ENCODE results near the gene RNF26.

Gene RNF26

DNA sequence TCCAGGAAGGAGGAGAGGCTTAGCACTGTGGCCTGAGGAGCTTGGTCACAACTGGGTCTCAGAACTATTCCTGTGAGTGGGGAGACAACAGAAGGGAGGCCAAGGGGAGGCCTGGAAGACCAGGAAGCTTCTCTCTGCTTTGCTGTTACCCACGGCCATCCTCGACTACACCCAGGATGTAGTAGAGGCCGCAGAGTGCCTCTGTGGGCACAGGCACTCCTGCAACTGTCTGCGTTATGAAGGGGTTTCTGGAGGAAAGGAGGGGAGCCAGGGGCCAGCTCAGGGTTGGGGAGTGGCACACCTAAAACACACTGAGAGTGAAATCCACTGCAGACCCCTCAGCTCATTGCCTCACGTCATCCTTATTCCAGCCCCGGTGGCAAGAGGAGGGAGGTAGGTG is 16.0 kb downstream of the RNF26 start:
- Histone ChIP-seq H3F3A (ENCODE audit: insufficient read depth) (no peaks in the 10 kb centered on the region), H3K36me3 (ENCODE audit: low read length) (no peaks in the 10 kb centered on the region), H3K9ac (ENCODE audit: low read length) (no peak overlapping the region), H3K9me2 (replicated peaks; ENCODE audit: insufficient read depth, low read length) (no peaks in the 10 kb centered on the region), H3K9me3 (ENCODE audit: insufficient read depth, low read length) (no peaks in the 10 kb centered on the region), H3K4me2 (ENCODE audit: low read depth, low read length, poor library complexity, severe bottlenecking) (no peak overlapping the region), H3K79me2 (ENCODE audit: insufficient read depth, low read length) (no peaks in the 10 kb centered on the region), H4K20me1 (ENCODE audit: low read depth, low read length) (no peaks in the 10 kb centered on the region), H3K27ac (ENCODE audit: low read depth, low read length) (no peak overlapping the region), H2AFZ (ENCODE audit: low read depth, low read length, severe bottlenecking) (no peak overlapping the region), H3K4me3 (ENCODE audit: insufficient read depth, low read length, poor library complexity, severe bottlenecking) (no peak overlapping the region), H3K27me3 (ENCODE audit: low read length) (no peaks in the 10 kb centered on the region)
- TF ChIP-seq EZH2phosphoT487 (conservative IDR thresholded peaks at IDR 0.05; ENCODE audit: low read length), result no peak
- TF ChIP-seq, protein P1, sequence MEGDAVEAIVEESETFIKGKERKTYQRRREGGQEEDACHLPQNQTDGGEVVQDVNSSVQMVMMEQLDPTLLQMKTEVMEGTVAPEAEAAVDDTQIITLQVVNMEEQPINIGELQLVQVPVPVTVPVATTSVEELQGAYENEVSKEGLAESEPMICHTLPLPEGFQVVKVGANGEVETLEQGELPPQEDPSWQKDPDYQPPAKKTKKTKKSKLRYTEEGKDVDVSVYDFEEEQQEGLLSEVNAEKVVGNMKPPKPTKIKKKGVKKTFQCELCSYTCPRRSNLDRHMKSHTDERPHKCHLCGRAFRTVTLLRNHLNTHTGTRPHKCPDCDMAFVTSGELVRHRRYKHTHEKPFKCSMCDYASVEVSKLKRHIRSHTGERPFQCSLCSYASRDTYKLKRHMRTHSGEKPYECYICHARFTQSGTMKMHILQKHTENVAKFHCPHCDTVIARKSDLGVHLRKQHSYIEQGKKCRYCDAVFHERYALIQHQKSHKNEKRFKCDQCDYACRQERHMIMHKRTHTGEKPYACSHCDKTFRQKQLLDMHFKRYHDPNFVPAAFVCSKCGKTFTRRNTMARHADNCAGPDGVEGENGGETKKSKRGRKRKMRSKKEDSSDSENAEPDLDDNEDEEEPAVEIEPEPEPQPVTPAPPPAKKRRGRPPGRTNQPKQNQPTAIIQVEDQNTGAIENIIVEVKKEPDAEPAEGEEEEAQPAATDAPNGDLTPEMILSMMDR (IDR thresholded peaks at IDR 0.05; ENCODE audit: insufficient read depth, low read length, poor library complexity, severe bottlenecking), result no peak

DNA sequence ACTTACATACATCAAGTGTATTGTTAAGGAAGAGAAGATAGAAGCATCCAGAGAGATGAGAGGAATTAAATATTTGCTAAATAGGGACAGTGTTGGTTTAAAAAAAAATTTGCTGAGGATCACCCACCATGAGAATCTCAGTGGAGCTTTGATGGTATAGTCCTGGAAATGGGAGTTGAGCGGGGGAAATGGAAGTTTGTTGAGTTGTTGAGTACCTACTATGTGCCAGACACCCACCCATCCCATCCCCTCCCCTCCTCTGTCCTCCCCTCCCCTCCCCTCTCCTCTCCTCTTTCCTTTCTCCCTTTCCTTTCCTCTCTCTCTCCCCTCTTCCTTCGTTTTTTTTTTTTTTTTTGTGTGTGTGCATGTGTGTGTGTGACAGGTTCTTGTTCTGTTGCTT is 16.9 kb downstream of the RNF26 start:
- H3K9me2 ChIP-seq (replicated peaks; ENCODE audit: insufficient read depth, low read length), result no peaks in the 10 kb centered on the region
- H4K20me1 ChIP-seq (ENCODE audit: low read depth, low read length), result no peaks in the 10 kb centered on the region
- no peaks in the 10 kb centered on the region for H3K79me2 ChIP-seq (ENCODE audit: insufficient read depth, low read length)
- no peak overlapping the region for H2AFZ ChIP-seq (ENCODE audit: low read depth, low read length, severe bottlenecking)
- H3F3A ChIP-seq (ENCODE audit: insufficient read depth), result no peaks in the 10 kb centered on the region
- TF ChIP-seq, protein P1 (IDR thresholded peaks at IDR 0.05; ENCODE audit: insufficient read depth, low read length, poor library complexity, severe bottlenecking), result no peak
- H3K27me3 ChIP-seq (ENCODE audit: low read length), result no peaks in the 10 kb centered on the region
- no peak overlapping the region for H3K4me3 ChIP-seq (ENCODE audit: insufficient read depth, low read length, poor library complexity, severe bottlenecking)
- H3K36me3 ChIP-seq (ENCODE audit: low read length), result no peaks in the 10 kb centered on the region
- no peak overlapping the region for H3K9ac ChIP-seq (ENCODE audit: low read length)
- H3K27ac ChIP-seq (ENCODE audit: low read depth, low read length), result no peak overlapping the region
- H3K4me2 ChIP-seq (ENCODE audit: low read depth, low read length, poor library complexity, severe bottlenecking), result no peak overlapping the region
- H3K9me3 ChIP-seq (ENCODE audit: insufficient read depth, low read length), result no peaks in the 10 kb centered on the region

DNA sequence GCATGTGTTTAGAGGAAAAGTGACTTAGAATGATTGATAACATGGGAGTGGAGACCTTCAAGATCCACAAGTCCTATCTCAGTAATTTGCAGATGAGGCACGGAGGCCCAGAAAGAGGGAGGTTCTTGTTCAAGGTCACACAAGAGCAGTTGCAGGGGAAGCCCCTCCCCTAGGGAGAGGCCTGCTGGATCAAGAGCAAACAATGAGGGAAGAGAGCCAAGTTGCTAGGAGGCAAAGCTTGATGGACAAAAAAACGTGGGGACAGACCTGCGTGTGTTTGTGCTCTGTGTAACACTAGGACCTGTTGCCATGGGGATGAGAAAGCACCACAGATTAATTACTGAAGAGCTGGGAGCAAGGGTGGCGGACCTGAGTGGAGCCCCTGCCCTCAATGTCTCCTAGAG is 18.5 kb downstream of the RNF26 start:
- H3K27ac ChIP-seq (ENCODE audit: low read depth, low read length), result no peak overlapping the region
- H2AFZ ChIP-seq (ENCODE audit: low read depth, low read length, severe bottlenecking), result no peak overlapping the region
- H3K27me3 ChIP-seq (ENCODE audit: low read length), result no peaks in the 10 kb centered on the region
- no peak overlapping the region for H3K4me2 ChIP-seq (ENCODE audit: low read depth, low read length, poor library complexity, severe bottlenecking)
- H3K9me2 ChIP-seq (replicated peaks; ENCODE audit: insufficient read depth, low read length), result no peaks in the 10 kb centered on the region
- no peaks in the 10 kb centered on the region for H4K20me1 ChIP-seq (ENCODE audit: low read depth, low read length)
- no peak overlapping the region for H3K4me3 ChIP-seq (ENCODE audit: insufficient read depth, low read length, poor library complexity, severe bottlenecking)
- TF ChIP-seq, protein P1 (IDR thresholded peaks at IDR 0.05; ENCODE audit: insufficient read depth, low read length, poor library complexity, severe bottlenecking), result no peak
- TF ChIP-seq EZH2phosphoT487 (conservative IDR thresholded peaks at IDR 0.05; ENCODE audit: low read length), result no peak
- H3K36me3 ChIP-seq (ENCODE audit: low read length), result no peaks in the 10 kb centered on the region
- no peak overlapping the region for H3K9ac ChIP-seq (ENCODE audit: low read length)
- no peaks in the 10 kb centered on the region for H3K79me2 ChIP-seq (ENCODE audit: insufficient read depth, low read length)
- no peaks in the 10 kb centered on the region for H3K9me3 ChIP-seq (ENCODE audit: insufficient read depth, low read length)
- H3F3A ChIP-seq (ENCODE audit: insufficient read depth), result no peaks in the 10 kb centered on the region
